AG10803 (cell line): Measurements from ENCODE around the gene FUT3.
A peak's percentile ranks its signal among the peaks of the same experiment; 100 is the strongest.
"Not testable (repeated sequence)": the region's sequence is repeated elsewhere in the genome, so short reads cannot be mapped to it uniquely, and the experiment has no call there.

Experiments used
- DNase-seq: peaks from one replicate; pipeline ENCODE4 v3.0.0; 2010; ENCODE audit warnings: low read depth
- H3K4me3 ChIP-seq: 2 replicates; pipeline ENCODE4 v1.5.1; 2011; ENCODE audit warnings: mild to moderate bottlenecking, low read length, control low read depth
- TF ChIP-seq, protein P1 (sequence below): conservative IDR thresholded peaks from 2 replicates; pipeline ENCODE4 v1.5.1; 2011; ENCODE audit warnings: mild to moderate bottlenecking, low read length, control low read depth, inconsistent platforms

The FUT3 gene

DNA sequence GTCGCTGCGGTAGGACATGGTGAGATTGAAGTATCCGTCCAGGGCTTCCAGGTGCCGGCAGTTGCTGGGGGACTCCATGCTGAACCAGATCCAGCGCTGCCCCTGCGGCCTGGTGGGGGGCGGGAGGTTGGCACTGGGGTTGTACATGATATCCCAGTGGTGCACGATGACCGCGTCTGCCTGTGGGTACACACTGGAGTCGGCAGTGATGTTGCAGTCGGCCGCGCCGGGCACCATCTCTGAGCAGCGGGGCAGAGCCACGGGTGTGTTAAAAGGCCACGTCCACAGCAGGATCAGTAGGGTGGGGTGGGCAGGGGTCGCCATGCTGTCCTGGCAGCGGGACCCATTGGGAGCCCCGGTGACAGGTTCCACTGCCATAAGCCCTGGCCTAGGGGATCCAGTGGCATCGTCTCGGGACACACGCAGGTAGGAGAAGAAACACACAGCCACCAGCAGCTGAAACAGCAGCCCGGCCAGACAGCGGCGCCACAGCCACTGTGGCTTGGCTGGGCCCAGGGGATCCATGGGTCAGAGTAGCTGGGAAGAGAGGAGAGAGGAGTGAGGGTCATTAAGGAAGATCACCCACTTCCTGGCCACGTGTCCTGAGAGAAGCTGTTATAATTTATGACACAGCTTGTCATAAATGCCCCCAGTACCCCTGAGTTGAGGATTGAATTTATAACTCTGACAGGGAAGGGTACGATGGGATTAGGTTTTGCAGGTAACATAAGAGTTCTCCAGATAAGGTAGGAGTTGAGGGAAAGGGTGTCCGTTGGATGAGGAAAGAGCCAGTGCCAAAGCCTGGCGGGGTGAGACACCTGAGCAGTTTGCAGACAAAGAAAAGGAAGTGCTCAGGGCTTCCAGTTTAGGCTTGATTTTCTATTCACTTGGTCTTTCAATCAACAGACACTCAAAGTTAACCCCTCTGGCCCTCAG lies 16.2 kb upstream of the FUT3 start:
- no peak for DNase-seq
- TF ChIP-seq, protein P1, sequence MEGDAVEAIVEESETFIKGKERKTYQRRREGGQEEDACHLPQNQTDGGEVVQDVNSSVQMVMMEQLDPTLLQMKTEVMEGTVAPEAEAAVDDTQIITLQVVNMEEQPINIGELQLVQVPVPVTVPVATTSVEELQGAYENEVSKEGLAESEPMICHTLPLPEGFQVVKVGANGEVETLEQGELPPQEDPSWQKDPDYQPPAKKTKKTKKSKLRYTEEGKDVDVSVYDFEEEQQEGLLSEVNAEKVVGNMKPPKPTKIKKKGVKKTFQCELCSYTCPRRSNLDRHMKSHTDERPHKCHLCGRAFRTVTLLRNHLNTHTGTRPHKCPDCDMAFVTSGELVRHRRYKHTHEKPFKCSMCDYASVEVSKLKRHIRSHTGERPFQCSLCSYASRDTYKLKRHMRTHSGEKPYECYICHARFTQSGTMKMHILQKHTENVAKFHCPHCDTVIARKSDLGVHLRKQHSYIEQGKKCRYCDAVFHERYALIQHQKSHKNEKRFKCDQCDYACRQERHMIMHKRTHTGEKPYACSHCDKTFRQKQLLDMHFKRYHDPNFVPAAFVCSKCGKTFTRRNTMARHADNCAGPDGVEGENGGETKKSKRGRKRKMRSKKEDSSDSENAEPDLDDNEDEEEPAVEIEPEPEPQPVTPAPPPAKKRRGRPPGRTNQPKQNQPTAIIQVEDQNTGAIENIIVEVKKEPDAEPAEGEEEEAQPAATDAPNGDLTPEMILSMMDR = no peak
- no peak overlapping the region for H3K4me3 ChIP-seq

- TF ChIP-seq, protein P1 = no peak
- DNase-seq = no peak
- no peak overlapping the region for H3K4me3 ChIP-seq
Measured at GRCh38 chr19:5865772-5866171, 14.5 kb upstream of the FUT3 start.

GRCh38 chr19:5864725-5865486 lies 13.7 kb upstream of the FUT3 start:
- no peak for DNase-seq
- H3K4me3 ChIP-seq = no peak overlapping the region
- TF ChIP-seq, protein P1 = no peak

DNA sequence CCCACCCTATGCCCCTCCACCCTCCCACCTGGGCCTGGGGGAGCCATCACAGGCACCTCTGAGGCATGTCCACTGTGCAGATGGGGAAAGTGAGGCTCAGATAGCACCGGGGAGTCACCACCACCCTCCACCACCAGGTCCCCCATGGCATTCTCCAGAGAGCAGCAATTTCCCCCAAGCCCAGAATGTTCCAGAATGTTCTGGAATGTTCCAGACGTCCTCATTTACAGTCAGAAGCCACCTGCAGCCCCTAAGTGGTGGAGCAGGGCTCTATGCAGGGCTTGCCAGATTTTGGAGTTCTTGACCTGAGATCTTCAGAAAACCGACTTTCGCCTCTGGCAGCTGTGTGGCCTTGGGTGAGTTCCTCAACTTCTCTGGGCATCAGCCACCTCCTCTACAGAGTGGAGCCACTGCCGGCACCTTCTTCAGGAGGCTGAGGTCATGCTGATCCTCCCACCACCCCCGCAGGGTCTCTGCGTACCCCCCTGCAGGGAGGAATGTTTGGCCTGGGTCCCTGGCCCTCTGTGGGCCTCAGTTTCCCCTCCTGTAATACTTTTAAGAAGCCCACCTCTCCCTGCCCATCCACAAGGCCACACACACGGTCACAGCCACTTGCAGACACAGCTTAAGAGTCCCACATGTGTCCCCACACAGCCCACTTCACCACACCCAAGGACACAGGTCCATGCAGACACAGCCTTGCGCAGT lies 12.9 kb upstream of the FUT3 start:
- TF ChIP-seq, protein P1 = no peak
- DNase-seq = no peak
- no peak overlapping the region for H3K4me3 ChIP-seq

DNA sequence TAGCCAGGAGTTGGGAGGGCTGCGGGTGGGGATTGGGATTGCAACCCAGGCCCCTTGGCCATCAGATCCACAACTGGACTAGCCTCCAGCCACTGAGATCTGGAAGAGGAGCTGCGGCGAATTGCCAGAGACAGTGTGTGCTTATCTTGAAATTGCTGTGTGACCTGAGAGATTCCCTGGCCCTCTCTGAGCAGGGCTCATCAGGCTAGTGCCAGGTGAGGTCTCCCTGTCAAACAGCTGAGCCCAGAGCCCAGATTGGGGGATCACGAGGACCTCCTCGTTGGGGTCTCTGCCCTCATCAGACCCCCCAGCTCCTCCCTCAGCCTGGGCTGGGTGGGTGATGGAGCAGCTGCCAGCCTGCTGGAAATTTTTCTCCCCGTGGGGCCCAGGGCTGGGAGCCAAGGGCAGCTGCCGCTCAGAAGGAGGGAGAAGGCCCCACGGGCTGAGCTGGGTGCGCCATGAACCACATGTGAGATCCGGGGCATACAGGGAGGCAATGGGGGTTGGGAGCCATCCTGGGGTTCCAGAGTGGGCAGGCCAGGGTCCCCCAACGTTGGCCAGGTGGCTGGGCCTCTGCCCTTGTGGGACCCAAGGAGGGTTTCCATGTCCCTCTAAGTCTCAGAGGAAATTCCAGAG lies 11.9 kb upstream of the FUT3 start:
- H3K4me3 ChIP-seq = no peak overlapping the region
- TF ChIP-seq, protein P1 = no peak
- DNase-seq = no peak

- TF ChIP-seq, protein P1 = no peak
- no peak overlapping the region for H3K4me3 ChIP-seq
- no peak for DNase-seq
Measured at GRCh38 chr19:5857203-5858081, 6.2 kb upstream of the FUT3 start.

DNA sequence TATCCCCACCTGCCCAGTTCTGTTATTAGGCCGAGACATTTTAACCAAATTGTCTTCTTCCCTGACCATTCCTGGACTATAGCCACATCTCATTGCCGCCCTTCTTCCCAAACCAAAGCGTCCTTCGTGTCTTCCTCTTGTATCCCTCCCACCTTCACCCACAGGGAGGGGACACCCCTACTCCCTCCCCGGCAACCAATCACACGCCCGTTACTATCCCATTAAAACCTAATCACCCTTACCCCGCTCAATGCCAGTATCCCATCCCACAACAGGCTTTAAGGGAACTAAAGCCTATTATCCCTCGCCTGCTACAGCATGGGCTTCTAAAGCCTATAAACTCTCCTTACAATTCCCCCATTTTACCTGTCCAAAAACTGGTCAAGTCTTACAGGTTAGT lies 3.9 kb upstream of the FUT3 start:
- DNase-seq, H3K4me3 ChIP-seq: not testable (repeated sequence)

- DNase-seq = peak; percentile 54
- not testable (repeated sequence) for H3K4me3 ChIP-seq
Measured at GRCh38 chr19:5854121-5854520, 2.9 kb upstream of the FUT3 start.
